HUES48 (cell line): ENCODE measurements around the gene FBXW4.

ENCODE experiments used
- H3K27ac ChIP-seq: one replicate; pipeline ENCODE4 v1.7.0; 2013; ENCODE audit warnings: low read depth, low read length, inconsistent platforms
- H3K27me3 ChIP-seq: 2 replicates; pipeline ENCODE4 v1.6.1; 2013; ENCODE audit warnings: mild to moderate bottlenecking, low read length; ENCODE audit not compliant: control insufficient read depth, insufficient read depth
- H3K36me3 ChIP-seq: 2 replicates; pipeline ENCODE4 v1.6.1; 2013; ENCODE audit warnings: low read length; ENCODE audit not compliant: control insufficient read depth, insufficient read depth
- H3K4me1 ChIP-seq: 2 replicates; pipeline ENCODE4 v1.6.1; 2013; ENCODE audit warnings: mild to moderate bottlenecking, low read length; ENCODE audit not compliant: control insufficient read depth, insufficient read depth
- H3K4me3 ChIP-seq: 2 replicates; pipeline ENCODE4 v1.5.1; 2013; ENCODE audit warnings: mild to moderate bottlenecking, low read depth, low read length
- H3K9ac ChIP-seq: 2 replicates; pipeline ENCODE4 v1.6.1; 2013; ENCODE audit warnings: mild to moderate bottlenecking, low read depth, low read length, moderate library complexity
- H3K9me3 ChIP-seq: 2 replicates; pipeline ENCODE4 v1.6.1; 2013; ENCODE audit warnings: low read length; ENCODE audit not compliant: control insufficient read depth, insufficient read depth

FBXW4 gene

GRCh38 chr10:101587725-101588653, 107.0 kb downstream of the FBXW4 start, which contains the start of the genes DPCD and POLL:
Gene DPCD (plus strand): TSS chr10:101588321. CDS start chr10:101588337, 16 bp downstream.
Gene POLL (minus strand): TSS chr10:101588257. CDS start chr10:101587360, 897 bp downstream.
- H3K36me3 ChIP-seq = peaks cover 28% of the 10 kb centered on the region
- peak within 1 kb of the TSS; percentile 42 for H3K27ac ChIP-seq

GRCh38 chr10:101585841-101586240, 109.1 kb downstream of the FBXW4 start:
- no peak overlapping the region for H3K4me3 ChIP-seq
- no peaks in the 10 kb centered on the region for H3K27me3 ChIP-seq
- no peaks in the 10 kb centered on the region for H3K9me3 ChIP-seq
- H3K36me3 ChIP-seq = peaks cover 35% of the 10 kb centered on the region
- H3K27ac ChIP-seq = no peak overlapping the region
- no peak overlapping the region for H3K9ac ChIP-seq
- peaks cover 18% of the 10 kb centered on the region for H3K4me1 ChIP-seq

More at GRCh38 chr10:101587725-101588653, 107.0 kb downstream of the FBXW4 start, which contains the start of the genes DPCD and POLL:
- H3K9me3 ChIP-seq = no peaks in the 10 kb centered on the region
- peak within 1 kb of the TSS; percentile 66 for H3K9ac ChIP-seq
- H3K27me3 ChIP-seq = no peaks in the 10 kb centered on the region
- H3K4me3 ChIP-seq = peak within 1 kb of the TSS; percentile 97
- H3K4me1 ChIP-seq = peaks cover 11% of the 10 kb centered on the region

GRCh38 chr10:101580486-101581399, 114.2 kb downstream of the FBXW4 start:
- Histone ChIP-seq H3K27ac (peak overlapping the region; percentile 61), H3K4me1 (peaks cover 15% of the 10 kb centered on the region; the same call in 1 of the 2 replicates), H3K27me3 (no peaks in the 10 kb centered on the region), H3K36me3 (peaks cover 54% of the 10 kb centered on the region), H3K4me3 (no peak overlapping the region), H3K9me3 (no peaks in the 10 kb centered on the region), H3K9ac (no peak overlapping the region)

GRCh38 chr10:101579516-101579870, 115.5 kb downstream of the FBXW4 start:
- Histone ChIP-seq H3K27ac (no peak overlapping the region), H3K36me3 (peaks cover 45% of the 10 kb centered on the region)

GRCh38 chr10:101578803-101579515, 116.0 kb downstream of the FBXW4 start:
- peaks cover 15% of the 10 kb centered on the region; the same call in 1 of the 2 replicates for H3K4me1 ChIP-seq
- H3K4me3 ChIP-seq = no peak overlapping the region
- no peak overlapping the region for H3K9ac ChIP-seq
- no peaks in the 10 kb centered on the region for H3K27me3 ChIP-seq
- no peaks in the 10 kb centered on the region for H3K9me3 ChIP-seq
- no peak overlapping the region for H3K27ac ChIP-seq
- H3K36me3 ChIP-seq = peaks cover 41% of the 10 kb centered on the region

More at GRCh38 chr10:101579516-101579870, 115.5 kb downstream of the FBXW4 start:
- peaks cover 15% of the 10 kb centered on the region; the same call in 1 of the 2 replicates for H3K4me1 ChIP-seq
- no peaks in the 10 kb centered on the region for H3K9me3 ChIP-seq
- H3K9ac ChIP-seq = no peak overlapping the region
- no peaks in the 10 kb centered on the region for H3K27me3 ChIP-seq
- no peak overlapping the region for H3K4me3 ChIP-seq

- Histone ChIP-seq H3K4me1 (peaks cover 15% of the 10 kb centered on the region; the same call in 1 of the 2 replicates), H3K9ac (no peak overlapping the region), H3K4me3 (no peak overlapping the region), H3K27ac (no peak overlapping the region), H3K36me3 (peaks cover 33% of the 10 kb centered on the region), H3K9me3 (no peaks in the 10 kb centered on the region), H3K27me3 (no peaks in the 10 kb centered on the region)
Observed at GRCh38 chr10:101578192-101578591, 116.8 kb downstream of the FBXW4 start.

- Histone ChIP-seq H3K27me3 (peaks cover 8% of the 10 kb centered on the region), H3K4me1 (peaks cover 15% of the 10 kb centered on the region; the same call in 1 of the 2 replicates), H3K4me3 (no peak overlapping the region), H3K36me3 (peaks cover 24% of the 10 kb centered on the region), H3K27ac (no peak overlapping the region), H3K9me3 (no peaks in the 10 kb centered on the region), H3K9ac (no peak overlapping the region)
Observed at GRCh38 chr10:101577121-101577871, 117.7 kb downstream of the FBXW4 start.

- H3K27me3 ChIP-seq = peaks cover 16% of the 10 kb centered on the region
- no peak overlapping the region for H3K4me3 ChIP-seq
- H3K9me3 ChIP-seq = no peaks in the 10 kb centered on the region
- H3K27ac ChIP-seq = no peak overlapping the region
- H3K4me1 ChIP-seq = peaks cover 11% of the 10 kb centered on the region; the same call in 1 of the 2 replicates
- H3K36me3 ChIP-seq = peaks cover 24% of the 10 kb centered on the region
- H3K9ac ChIP-seq = no peak overlapping the region
Observed at GRCh38 chr10:101576211-101576863, 118.6 kb downstream of the FBXW4 start.

- peaks cover 10% of the 10 kb centered on the region; the same call in 1 of the 2 replicates for H3K4me1 ChIP-seq
- H3K9ac ChIP-seq = no peak overlapping the region
- no peak overlapping the region for H3K27ac ChIP-seq
- no peak overlapping the region for H3K4me3 ChIP-seq
- no peaks in the 10 kb centered on the region for H3K9me3 ChIP-seq
- peaks cover 24% of the 10 kb centered on the region for H3K36me3 ChIP-seq
- peaks cover 23% of the 10 kb centered on the region for H3K27me3 ChIP-seq
Observed at GRCh38 chr10:101575580-101576210, 119.3 kb downstream of the FBXW4 start.
